Stimulated activated naive CD4-positive, alpha-beta T cell treated with Interleukin-2 at 50 U/mL for 16 hours (primary cell): ENCODE data around the gene TTN.
A peak's percentile ranks its signal among the peaks of the same experiment; 100 is the strongest.
"Not testable (repeated sequence)": the region's sequence is repeated elsewhere in the genome, so short reads cannot be mapped to it uniquely, and the experiment has no call there.

Experiments
- DNase-seq: peaks from one replicate; lab custom pipeline; 2025; lab: John Stamatoyannopoulos, UW

TTN gene

DNA sequence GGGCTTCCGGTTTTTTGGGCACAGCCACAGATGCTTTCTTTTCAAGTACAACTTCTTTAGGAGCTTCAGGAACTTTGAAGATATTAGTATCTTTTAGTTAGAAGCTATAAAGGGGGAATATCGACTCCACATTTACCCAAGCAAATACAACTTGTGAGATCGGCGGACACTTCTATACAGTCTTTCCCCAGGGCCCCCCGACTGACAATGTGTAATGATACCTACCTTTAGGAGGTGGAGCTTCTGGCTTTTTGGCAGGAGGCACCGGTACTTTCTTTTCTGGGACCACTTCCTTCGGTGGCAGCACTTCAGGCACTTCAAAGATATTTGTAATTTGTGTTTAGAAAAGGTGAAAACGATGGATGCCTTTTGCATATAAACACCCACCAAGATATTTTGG, 148.7 kb downstream of the TTN start:
- not testable (repeated sequence) for DNase-seq

DNA sequence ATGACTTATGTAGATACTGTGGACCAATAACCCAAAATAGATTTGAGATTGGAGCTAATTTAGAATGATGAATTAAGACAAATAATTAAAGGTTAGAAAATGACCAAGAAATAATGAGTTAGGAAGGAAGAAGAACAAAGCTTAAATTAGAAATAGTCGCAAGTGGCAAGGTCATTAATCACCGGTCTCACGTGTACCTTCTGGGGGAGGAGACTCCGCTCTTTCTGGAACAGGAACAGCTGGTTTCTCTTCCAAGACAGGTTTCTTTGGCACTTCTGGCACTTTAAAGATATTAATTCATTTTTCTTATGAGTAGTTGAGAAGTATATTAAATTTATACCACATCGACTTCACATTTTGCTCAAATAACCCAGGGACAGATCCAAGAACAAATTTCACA, 156.7 kb downstream of the TTN start:
- DNase-seq = no peak

DNA sequence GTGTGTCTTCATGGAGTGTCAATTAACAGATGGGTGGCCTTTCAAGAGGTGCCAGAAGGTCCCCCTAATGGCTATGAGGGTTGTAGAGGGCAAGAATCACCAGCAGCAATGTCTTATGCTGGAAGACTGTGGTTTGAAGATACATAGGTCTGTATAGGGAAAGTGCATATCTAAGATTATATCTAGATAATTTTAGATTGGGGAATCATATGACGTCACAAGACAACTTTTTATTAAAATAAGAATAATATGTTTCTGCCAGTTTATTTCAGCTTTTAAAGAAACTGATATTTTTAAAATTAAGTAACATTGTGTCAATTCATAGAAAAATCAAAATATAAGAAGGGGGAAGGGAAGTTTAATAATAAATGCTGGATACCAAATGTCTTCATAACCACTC, 162.3 kb downstream of the TTN start:
- no peak for DNase-seq

DNA sequence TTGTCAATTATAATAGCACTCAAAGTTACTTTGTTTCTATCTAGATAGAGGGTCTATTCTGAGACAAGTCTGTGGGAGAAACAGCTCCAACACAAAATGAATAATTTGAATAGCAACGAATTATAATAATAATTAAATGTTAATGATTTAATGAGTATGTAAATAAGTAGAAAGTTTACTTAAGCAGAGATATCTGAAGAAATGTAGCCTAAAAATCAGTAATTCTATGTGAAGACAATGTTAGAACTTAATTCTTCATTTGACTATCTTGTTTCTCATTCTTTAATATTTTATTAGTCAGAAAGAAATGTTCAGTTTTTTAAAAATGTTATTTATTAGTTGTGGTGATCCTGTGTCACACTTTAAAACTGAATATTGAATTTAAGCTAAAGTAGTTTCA, 165.7 kb downstream of the TTN start:
- no peak for DNase-seq

DNA sequence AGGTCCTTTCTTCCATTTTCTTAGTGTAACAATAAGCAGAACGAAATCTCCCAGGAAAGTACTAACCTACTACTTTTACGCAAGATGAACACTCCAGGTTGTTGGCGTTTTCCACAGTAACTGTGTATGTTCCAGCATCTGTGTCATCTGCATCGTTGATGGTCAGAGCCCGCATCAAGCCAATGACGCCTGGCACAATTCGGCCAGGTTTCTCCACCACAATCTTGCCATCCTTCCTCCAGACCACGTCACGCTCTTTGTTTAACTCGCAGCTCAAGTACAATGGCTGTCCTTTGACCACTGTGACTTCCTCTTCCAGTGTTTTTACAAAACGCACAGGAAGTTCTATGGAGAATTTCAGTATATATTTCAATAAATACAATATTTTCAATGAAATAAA, 171.3 kb downstream of the TTN start:
- DNase-seq = no peak

DNA sequence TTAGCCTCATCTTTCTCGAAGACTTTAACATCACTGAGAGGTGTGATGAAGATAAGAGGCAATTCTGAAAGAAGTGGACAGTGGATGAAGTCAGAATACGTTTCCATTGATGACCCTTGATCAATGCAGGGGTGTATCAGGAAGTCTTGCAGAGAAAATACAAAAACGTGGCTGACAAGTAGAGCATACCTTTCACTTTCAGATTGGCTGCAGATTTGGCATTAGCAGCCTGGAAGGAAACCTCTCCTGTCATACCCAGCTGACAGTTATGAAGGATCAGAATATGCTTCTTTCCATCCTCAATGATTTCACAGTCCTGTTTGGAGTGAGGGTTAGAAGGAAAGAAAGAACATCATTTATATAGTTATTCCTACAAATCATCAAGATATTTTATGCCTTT, 174.5 kb downstream of the TTN start:
- no peak for DNase-seq

DNA sequence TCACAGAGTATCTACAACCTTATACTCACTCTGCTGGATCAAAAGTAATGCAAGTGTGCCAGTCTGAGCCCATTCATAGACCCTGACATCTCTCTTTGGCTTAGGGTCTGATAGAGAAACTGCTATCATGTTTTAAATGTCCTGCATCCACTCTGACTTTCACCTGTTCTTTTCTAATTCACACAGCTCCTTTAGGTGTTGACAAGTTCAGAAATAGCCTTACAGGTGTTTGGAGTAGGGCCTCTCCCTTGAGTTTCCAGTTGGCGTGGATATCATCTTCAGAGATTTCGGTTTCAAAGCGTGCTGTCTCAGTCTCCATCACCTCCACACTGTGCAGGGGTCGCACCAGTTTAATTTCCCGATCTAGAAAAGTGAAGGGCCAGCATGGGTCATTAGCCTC, 176.6 kb downstream of the TTN start:
- DNase-seq = no peak

DNA sequence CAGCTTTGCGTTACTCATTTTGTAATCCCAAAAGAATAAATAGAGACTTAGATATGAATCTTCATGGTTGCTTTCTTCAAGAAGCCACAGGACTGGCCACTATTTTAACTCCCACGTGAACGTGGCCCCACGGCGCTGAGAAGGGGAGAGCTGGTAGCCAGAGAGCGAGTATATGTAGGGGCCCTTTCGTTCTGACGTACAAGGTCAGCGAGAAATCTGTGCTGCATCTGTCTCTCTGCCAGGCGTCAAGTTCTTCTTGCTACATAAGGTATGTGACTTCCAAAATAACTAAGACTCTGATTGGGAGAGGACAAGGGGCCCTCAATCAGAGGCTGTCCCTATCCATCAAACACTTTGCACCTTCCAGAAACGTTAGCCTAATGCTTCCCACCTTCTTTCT, 177.8 kb downstream of the TTN start:
- no peak for DNase-seq

DNA sequence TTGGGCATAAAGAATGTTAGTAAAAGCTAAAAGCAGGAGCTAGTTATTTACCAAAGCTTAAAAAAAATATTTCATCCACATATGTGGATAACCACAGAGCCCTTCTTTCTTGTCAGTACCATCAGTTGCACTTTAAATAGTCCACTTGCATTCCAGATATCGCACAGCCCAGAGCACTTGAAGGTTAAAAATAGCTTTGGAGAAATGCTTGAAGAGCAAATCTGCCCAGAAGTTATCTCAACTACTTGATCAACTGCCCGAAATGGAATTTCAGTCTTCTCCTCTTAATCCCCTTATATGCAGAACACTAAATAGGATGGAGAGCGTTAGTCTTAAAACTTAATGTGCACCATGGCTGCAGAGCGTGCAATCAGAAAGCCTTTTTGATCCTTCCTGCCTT, 178.6 kb downstream of the TTN start:
- DNase-seq = no peak

DNA sequence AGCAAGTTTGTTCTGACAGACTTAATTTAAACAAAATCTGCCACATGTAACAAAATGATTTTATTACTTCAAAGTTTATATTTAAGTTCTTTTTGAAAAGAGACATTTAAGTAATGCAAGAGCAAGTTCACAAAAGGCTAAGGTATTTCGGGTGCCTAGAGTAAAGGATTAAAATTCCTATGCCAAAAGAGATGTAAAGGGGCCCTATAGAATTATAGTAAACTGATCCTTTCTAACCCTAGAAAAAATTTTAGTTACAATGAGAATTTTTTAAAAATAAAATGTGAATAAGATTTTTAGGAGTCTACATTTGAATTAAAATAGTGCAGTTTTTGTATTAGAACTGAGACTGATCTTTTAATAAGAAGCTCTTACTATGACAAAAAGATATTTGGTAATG, 179.8 kb downstream of the TTN start:
- DNase-seq = no peak

DNA sequence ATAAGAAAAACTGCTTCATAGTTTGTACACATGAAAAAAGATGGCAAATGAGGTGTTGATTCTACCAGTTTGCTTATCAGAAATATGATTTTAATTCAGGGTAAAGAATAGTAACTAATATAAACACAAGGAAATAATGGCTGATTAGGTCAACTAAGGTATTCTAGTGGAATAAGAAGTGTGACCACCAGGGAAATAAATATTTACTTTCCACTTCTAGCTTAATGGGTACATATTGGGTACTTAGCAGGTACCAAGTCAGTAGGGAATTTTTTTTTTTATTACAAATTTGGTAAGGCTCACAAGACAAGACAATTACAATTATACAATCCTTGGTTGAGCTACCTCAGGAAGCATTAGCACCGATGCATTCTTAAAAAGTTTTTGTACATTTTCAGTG, 191.3 kb downstream of the TTN start:
- DNase-seq = no peak

DNA sequence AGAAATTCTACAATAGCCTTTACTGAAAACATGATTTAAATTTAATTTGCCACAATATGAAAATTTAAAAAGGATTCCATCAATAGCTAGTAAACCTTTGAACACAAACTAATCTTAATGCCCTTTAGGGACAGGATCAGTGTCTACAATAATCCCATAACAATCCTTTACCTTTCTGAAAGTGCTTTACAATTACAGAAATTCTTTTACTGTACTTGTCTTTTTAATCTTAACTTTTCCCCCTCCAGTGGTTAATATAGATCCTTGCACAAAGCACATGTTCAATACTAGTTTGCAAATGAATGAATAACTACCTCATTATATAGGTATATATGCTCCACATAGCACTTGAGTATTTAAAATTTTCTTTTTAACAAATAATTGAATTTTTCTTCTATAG, 204.3 kb downstream of the TTN start:
- DNase-seq = no peak

DNA sequence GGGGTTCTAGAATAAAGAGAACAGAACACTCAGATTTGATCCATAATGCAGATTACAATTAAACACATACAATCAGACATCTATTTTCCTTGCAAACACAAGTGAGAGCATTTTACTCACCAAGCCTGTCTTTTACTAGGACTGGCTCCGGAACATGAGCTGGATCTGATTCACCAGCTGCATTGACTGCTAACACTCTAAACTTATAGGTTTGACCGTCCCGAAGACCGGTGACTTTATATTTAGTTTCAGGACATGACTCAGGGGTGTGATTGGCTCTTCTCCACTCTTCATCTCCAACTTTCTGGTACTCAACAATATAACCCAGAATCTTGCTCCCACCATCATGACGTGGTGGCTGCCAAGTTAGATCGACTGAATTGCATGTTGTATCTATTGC, 214.6 kb downstream of the TTN start:
- no peak for DNase-seq

DNA sequence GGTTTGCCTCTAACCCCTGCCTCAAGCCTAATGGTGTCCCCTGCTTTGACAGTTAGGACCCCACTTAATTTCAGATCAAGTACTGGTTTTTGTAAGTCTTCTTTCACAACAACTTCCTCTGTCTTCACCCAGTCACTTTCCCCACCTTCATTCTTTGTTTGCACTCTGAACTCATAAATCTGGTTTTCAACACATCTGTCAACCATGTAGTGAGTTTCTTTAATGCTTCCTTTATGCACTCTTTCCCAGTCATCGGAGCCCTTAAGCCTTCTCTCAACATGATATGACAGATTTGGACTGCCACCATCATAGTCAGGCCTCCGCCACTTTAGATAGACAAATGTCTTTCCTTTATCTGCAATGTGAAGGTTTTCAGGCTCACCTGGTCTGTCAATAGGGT, 217.9 kb downstream of the TTN start:
- DNase-seq = no peak

DNA sequence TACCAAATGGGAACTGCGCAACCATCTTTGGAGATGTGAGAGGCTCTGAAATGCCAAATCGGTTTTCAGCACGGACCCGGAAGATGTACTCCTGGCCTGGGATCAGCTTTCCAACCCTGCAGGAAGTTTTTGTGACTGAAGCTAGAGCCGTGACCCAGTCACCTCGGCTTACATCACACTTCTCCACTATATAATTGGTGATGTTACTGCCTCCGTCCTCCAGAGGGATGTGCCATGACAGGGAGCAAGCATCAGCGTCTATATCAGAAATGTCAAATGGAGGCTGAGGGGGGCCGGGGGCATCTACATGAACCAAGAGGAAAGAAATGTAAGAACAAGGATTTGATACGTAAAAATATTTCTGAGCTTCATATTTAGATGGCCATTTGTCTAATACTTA, 222.6 kb downstream of the TTN start:
- no peak for DNase-seq

DNA sequence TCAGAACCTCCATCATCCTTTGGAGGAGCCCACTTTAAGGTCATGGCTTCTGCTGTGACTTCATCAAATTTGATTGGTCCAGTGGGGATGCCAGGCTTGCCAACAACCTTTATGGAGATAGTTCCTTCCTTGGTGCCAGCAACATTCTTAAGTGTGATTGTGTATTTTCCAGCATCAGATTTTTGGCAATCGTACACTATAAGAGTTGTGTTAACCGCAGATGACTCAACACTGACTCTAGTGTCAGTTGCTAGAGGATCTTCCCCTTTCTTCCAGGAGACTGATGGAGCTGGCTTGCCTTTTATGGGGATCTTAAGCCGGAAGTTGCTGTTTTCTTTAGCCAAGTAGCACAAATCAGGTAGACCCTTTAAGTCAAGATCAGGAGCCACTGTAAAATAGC, 228.2 kb downstream of the TTN start:
- DNase-seq = no peak

DNA sequence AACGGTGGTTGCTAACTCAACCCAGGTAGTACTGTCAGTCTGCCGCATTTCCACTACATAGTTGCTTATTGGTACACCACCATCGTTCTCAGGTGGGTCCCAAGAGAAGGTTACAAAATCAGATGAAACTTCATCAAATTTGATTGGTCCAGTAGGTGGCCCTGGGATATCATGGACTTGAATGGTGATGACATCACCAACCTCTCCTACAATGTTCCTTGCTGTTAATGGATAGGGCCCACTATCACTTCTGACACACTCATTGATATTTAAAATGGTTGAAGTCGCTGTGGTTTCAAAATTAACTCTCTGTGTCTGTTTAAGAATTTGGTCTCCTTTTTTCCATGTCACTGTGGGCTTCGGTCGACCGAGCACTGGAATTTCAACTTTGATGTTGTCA, 232.4 kb downstream of the TTN start:
- no peak for DNase-seq

DNA sequence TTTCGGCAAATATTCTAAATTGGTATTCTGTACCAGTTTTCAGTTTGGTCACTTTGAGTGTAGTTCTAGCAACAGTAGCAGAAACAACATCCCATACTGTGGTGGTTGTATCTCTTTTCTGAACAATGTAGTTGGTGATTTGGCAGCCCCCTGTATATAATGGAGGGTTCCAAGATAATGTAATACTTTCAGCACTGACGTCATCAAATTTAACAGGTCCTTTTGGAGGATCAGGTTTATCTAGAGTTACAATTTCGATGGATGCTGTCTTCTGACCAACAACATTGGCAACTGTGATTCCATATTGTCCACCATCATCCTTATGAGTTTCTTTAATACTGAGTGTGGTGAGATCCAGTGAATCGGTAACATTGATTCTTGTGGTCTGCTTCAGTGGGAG, 239.0 kb downstream of the TTN start:
- DNase-seq = no peak

DNA sequence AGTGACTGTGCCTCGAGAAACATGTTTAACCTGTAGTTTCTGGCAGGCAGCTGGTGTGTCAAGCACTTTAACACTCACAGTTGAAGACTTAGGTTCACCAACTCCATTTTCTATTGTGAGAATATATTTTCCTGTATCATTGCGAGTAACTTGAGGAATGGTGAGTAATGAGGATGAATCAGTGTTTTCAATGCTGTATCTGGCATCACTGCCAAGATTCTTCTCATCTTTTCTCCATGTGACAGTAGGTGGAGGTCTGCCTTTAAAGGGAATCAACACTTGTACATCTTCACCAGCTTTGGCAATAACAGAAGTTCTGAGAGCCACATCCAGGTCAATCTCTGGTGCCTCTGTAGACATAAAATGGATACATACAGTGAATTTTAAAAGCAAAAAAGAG, 254.2 kb downstream of the TTN start:
- no peak for DNase-seq

DNA sequence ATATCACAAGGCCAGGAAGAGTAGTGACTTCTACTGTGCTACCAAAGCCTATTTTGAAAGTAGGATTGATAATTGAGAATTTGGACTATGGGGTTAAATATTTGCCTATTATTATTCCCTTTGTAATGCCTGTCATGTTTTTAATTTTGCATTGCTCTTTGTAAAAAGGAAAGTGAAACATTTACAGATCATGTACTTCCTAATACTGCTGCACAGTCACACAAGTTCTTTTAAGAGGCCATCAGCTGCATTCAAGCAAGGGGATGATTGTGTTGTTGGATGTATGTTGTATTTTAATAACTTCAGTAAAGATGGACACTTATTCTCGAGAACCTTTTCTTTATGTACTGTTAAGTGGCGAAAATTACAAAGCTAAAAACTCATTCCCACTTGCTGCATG, 256.9 kb downstream of the TTN start:
- DNase-seq = no peak

DNA sequence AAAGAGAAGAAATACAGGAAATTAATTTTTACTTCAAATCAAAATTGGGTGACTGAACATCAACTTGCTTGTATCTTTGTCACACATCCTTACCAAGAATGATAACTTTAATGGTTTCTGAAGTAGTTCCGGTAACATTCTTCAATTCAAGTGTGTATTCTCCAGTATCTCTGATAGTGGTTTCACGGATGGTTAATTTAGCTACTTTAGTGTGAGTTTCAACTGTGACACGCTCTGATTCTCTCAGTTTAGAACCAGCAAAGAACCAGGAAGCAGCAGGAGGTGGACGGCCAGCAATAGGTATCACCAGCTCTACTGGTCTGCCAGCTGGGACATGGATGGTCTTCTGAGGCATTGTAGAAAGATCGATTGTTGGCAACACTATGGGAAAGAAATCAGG, 264.7 kb downstream of the TTN start:
- DNase-seq = no peak

DNA sequence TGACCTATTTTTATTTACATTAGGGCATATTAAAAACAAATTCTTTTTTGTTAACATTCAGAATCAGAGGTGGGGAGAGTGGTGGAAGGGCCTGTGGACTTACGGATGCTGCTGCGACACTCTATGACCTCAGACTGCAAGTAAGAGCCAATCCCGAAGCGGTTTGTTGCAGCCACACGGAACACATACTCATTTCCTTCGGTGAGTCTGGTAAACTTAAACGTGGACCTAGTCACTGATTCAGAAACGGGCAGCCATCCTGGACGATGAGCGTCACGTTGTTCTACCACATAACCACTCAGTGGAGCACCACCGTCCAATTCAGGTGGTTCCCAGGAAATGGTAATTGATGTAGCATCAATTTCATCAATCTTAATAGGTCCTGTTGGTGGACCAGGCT, 265.1 kb downstream of the TTN start:
- DNase-seq = no peak

DNA sequence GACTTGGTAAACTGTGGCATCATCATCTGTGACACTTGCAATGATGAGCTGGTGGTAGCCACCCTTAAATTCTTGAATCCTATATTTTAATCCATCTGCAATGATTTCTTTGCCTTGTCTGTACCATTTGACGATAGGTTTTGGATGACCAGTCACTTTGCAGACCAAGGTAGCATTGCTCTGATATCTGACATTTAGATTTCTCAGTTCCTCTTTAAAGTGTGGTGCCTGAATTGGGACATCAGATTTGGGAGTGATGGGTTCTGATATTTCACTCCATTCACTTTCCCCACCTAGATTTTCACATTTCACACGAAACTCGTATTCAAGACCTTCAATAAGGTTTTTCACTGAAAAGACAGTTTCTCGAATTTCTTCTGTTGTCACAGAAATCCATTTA, 271.2 kb downstream of the TTN start:
- no peak for DNase-seq

DNA sequence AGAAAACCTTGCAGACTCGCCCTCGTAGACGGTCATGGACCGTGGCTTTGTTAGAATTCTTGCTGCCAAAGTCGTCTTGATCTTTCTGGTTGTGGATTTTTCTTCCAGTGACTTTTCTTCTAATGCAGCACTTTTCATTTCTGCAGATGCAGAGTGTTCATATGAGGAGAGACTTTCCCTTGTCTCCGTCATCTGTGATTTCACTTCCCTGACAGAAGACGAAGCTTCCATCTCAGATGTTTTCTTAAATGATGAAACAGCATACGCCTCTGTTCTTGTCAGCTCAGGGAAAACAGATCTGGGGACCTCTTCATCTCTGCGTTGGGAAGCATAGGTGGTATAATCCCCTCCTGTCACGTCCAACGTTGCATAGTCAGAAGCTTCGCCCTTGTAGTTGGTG, 276.1 kb downstream of the TTN start:
- no peak for DNase-seq

DNA sequence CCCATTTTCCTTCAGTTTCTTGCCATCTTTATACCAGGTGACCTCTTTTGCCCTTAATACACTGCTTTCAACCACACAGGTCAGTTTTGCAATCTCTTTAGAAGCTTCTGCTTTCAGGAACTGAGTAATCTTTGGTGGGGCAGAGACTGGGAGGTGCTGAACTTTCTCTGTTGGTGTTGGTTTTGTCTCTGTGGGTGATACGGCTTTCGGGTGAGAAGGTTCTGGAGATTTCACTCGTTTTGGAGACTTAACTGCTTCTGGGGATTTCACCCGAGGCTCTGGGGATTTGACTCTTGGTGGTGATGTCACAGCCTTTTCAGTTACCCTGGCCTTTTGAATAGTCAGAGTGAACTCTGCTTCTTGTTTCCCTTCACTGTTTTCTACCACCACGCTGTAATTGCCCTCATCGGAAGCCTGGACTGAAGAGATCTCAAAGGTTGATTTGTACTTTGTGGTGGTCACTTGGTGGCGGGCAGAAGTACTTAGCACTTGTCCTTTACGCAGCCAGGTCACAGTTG, 276.5 kb downstream of the TTN start:
- DNase-seq = peak; percentile 42
